Spinal cord (tissue), 4 donors: ENCODE measurements around the gene MYL1. TPM values are rescaled to one million over a fixed set of nuclear protein-coding genes. Genes with fewer than 3 reads are reported as not detected.

ENCODE experiments used
- polyA plus RNA-seq, 2 donors: library from polyadenylated mRNA; unstranded; fragments of 120-200 nt; gene quantifications; one replicate each; pipeline ENCODE4 v1.2.1, GENCODE V29; 2013; ENCODE audit not compliant: insufficient read length in 2 of 2
- small RNA-seq: library from RNA; depleted of rRNA; stranded (forward); fragments of <200 nt; gene quantifications from one replicate; pipeline ENCODE3, GENCODE V24; 2014; ENCODE audit warnings: low replicate concordance
- total RNA-seq, 2 donors: library from RNA; depleted of rRNA in 1 of 2; stranded (reverse); fragments of 120-200 nt in 1 of 2; fragments of >200 nt in 1 of 2; gene quantifications; one replicate each; pipeline versions ENCODE4 v1.2.3 to v1.2.4, GENCODE V29; 2013 to 2014

Gene MYL1
- total and polyA plus RNA-seq, 4 donors, result 1.2 to 11.8 (median 3.4) TPM

Small RNAs within 50 kb of the gene (small RNA-seq; reads per million reads assigned to genes)
- not detected for gene RF00019

Other genes with a start within 250 kb of the MYL1 start
- 10 to 100 TPM; 46.6 to 69.6 TPM for gene KANSL1L, start 143.8 kb downstream of the MYL1 start, total RNA-seq
- 10 to 100 TPM; 23.1 to 24.3 TPM for gene KANSL1L, start 143.8 kb downstream of the MYL1 start, polyA plus RNA-seq
- 1 to 10 TPM; 4.8 to 5.8 TPM for gene ACADL, start 89.7 kb downstream of the MYL1 start, total RNA-seq
- 1 to 10 TPM; 3.1 to 3.3 TPM for gene ACADL, start 89.7 kb downstream of the MYL1 start, polyA plus RNA-seq
- gene LANCL1, start 161.6 kb upstream of the MYL1 start, total RNA-seq, result 100 to 1,000 TPM in 1 of 2 donors, 10 to 100 TPM in 1; 48.7 to 167 TPM
- 10 to 100 TPM; 60.1 to 74.4 TPM for gene LANCL1, start 161.6 kb upstream of the MYL1 start, polyA plus RNA-seq
- 10 to 100 TPM in 1 of 2 donors, 1 to 10 TPM in 1; 8.3 to 15.6 TPM for gene CPS1, start 241.4 kb upstream of the MYL1 start, total RNA-seq
- gene CPS1, start 241.4 kb upstream of the MYL1 start, polyA plus RNA-seq, result 1 to 10 TPM; 3.0 to 3.2 TPM